ENCODE measurements around the gene DARS1. TPM values are rescaled to one million over a fixed set of nuclear protein-coding genes. Genes with fewer than 3 reads are reported as not detected.

The DARS1 gene
- polyA plus RNA-seq, 1 experiment: 44.0 TPM

DNA sequence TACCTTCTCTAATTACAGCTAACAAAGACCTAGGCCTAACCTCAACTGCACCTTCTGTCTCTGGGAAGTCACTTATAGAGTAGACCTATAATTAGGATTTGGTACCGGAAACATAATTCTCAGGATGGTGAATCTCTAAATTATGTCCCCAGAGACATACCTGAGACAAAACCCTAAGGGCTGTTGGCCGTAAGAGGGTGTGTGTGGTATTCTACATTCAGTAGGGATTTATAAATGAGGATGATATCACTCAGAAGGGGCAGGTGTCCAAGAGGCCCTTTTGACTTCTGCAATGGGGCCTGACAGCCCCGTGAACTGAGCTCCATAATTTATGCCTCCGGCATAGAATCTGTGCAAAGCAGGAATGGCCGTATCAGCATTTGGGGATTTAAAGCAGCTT, 13.5 kb upstream of the DARS1 start:
- ChIA-PET CTCF (no interaction called here), POLR2A (interaction anchor here (0.6 kb wide), 1 partner anchor 9 kb away, joined by 3 read pairs; no protein-coding TSS in a partner anchor)
- no peak for DNase-seq (ENCODE audit: low read depth)
- TF ChIP-seq, protein P1, sequence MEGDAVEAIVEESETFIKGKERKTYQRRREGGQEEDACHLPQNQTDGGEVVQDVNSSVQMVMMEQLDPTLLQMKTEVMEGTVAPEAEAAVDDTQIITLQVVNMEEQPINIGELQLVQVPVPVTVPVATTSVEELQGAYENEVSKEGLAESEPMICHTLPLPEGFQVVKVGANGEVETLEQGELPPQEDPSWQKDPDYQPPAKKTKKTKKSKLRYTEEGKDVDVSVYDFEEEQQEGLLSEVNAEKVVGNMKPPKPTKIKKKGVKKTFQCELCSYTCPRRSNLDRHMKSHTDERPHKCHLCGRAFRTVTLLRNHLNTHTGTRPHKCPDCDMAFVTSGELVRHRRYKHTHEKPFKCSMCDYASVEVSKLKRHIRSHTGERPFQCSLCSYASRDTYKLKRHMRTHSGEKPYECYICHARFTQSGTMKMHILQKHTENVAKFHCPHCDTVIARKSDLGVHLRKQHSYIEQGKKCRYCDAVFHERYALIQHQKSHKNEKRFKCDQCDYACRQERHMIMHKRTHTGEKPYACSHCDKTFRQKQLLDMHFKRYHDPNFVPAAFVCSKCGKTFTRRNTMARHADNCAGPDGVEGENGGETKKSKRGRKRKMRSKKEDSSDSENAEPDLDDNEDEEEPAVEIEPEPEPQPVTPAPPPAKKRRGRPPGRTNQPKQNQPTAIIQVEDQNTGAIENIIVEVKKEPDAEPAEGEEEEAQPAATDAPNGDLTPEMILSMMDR (IDR thresholded peaks at IDR 0.05; ENCODE audit: insufficient read depth, low read depth, low read length): no peak
- Histone ChIP-seq H3K27me3 (ENCODE audit: control insufficient read depth, insufficient read depth, low read length) (no peaks in the 10 kb centered on the region), H3K4me3 (ENCODE audit: low read depth, low read length) (no peak overlapping the region), H3K36me3 (ENCODE audit: control insufficient read depth, insufficient read depth, low read length) (no peaks in the 10 kb centered on the region)

DNA sequence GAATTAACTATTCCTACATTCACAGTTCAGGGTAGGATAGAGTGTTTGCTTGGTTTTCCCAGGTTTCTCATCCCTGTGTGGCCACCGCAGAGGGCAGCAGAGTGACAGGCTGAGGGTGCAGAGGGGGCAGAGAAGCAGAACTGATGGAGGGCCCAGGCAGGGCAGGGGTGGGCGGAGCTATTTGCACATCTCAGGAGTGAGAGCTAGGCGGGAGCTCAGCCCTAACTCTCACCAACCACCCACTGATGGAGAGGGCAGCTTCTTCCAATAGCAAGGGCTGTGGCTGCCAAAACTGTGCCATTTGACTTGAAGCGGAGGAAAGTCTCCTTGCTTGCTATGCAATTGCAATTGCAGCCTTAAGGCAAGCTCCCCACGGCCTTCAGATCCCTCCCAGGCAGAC, 12.0 kb upstream of the DARS1 start:
- H3K36me3 ChIP-seq (ENCODE audit: control insufficient read depth, insufficient read depth, low read length): no peaks in the 10 kb centered on the region
- H3K27me3 ChIP-seq (ENCODE audit: control insufficient read depth, insufficient read depth, low read length): no peaks in the 10 kb centered on the region
- TF ChIP-seq, protein P1 (IDR thresholded peaks at IDR 0.05; ENCODE audit: insufficient read depth, low read depth, low read length): no peak
- no peak overlapping the region for H3K4me3 ChIP-seq (ENCODE audit: low read depth, low read length)
- no peak for DNase-seq (ENCODE audit: low read depth)
- CTCF ChIA-PET: interaction anchor here (0.8 kb wide), 1 partner anchor 83 kb away, joined by 4 read pairs; no protein-coding TSS in a partner anchor
- POLR2A ChIA-PET: no interaction called here

GRCh38 chr2:135996304-135996703, 10.9 kb upstream of the DARS1 start:
- no peaks in the 10 kb centered on the region for H3K27me3 ChIP-seq (ENCODE audit: control insufficient read depth, insufficient read depth, low read length)
- no peaks in the 10 kb centered on the region for H3K36me3 ChIP-seq (ENCODE audit: control insufficient read depth, insufficient read depth, low read length)
- DNase-seq (ENCODE audit: low read depth): no peak
- POLR2A ChIA-PET: no interaction called here
- CTCF ChIA-PET: interaction anchor here (1.0 kb wide), 1 partner anchor 12 kb away, joined by 3 read pairs; no protein-coding TSS in a partner anchor
- TF ChIP-seq, protein P1 (IDR thresholded peaks at IDR 0.05; ENCODE audit: insufficient read depth, low read depth, low read length): no peak
- H3K4me3 ChIP-seq (ENCODE audit: low read depth, low read length): no peak overlapping the region

DNA sequence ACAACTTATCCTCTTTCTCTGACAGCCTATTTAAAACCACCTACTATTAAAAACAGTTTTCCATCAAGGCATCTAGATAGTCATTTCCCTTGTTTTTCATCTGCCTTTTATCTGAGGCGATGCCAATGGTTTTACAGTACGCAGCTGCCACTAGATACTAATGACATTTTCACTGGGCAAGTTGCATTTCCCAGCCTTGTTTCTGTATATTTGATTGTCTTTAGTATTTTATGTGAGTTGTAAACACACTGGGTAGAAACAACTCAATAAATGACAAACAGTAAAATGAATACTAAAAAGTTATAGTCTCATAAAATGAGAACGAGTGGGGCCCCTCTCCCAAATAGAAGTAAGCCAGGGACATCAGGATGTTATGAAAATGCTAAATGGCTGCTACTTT, 8.9 kb upstream of the DARS1 start:
- DNase-seq (ENCODE audit: low read depth): no peak
- TF ChIP-seq, protein P1 (IDR thresholded peaks at IDR 0.05; ENCODE audit: insufficient read depth, low read depth, low read length): no peak
- no peak overlapping the region for H3K4me3 ChIP-seq (ENCODE audit: low read depth, low read length)
- POLR2A ChIA-PET: no interaction called here
- H3K27me3 ChIP-seq (ENCODE audit: control insufficient read depth, insufficient read depth, low read length): no peaks in the 10 kb centered on the region
- no peaks in the 10 kb centered on the region for H3K36me3 ChIP-seq (ENCODE audit: control insufficient read depth, insufficient read depth, low read length)
- CTCF ChIA-PET: no interaction called here

GRCh38 chr2:135993421-135993820, 8.0 kb upstream of the DARS1 start:
- TF ChIP-seq, protein P1 (IDR thresholded peaks at IDR 0.05; ENCODE audit: insufficient read depth, low read depth, low read length): no peak
- CTCF ChIA-PET: interaction anchor here (0.9 kb wide), 1 partner anchor 10 kb away, joined by 3 read pairs; no protein-coding TSS in a partner anchor
- POLR2A ChIA-PET: no interaction called here
- no peak overlapping the region for H3K4me3 ChIP-seq (ENCODE audit: low read depth, low read length)
- H3K27me3 ChIP-seq (ENCODE audit: control insufficient read depth, insufficient read depth, low read length): no peaks in the 10 kb centered on the region
- no peaks in the 10 kb centered on the region for H3K36me3 ChIP-seq (ENCODE audit: control insufficient read depth, insufficient read depth, low read length)
- no peak for DNase-seq (ENCODE audit: low read depth)
